Endothelial cell of umbilical vein (primary cell): Measurements from ENCODE around the gene CARD19. TPM values are rescaled to one million over a fixed set of nuclear protein-coding genes. Genes with fewer than 3 reads are reported as not detected.

Experiments
- BruUV-seq: library from RNA; stranded (reverse); fragments of 400-500 nt; replicated peaks from 2 replicates; lab custom pipeline; 2021; lab: Mats Ljungman, UMichigan
- CTCF ChIA-PET: fragments of 300-600, 350-600 bp; sonication (Branson Sonifier 250); formaldehyde crosslinking; loops from one replicate; lab custom pipeline; 2021; ENCODE audit warnings: antibody characterized with exemption, inconsistent platforms; lab: Charles Lee
- POLR2A ChIA-PET: fragments of 300-600, 350-600 bp; sonication (Branson Sonifier 250); formaldehyde crosslinking; loops from one replicate; lab custom pipeline; 2021; ENCODE audit warnings: antibody characterized with exemption, inconsistent platforms; lab: Charles Lee
- DNase-seq: peaks from one replicate; pipeline ENCODE4 v3.0.0-alpha.2; 2011; ENCODE audit warnings: low read depth, low spot score
- FAIRE-seq: peaks from 2 replicates; lab custom pipeline; 2011; peaks lifted over from hg19 to GRCh38; lab: Jason Lieb, UNC
- H2AFZ ChIP-seq: 2 replicates; pipeline ENCODE4 v1.6.0; 2012; ENCODE audit warnings: low read depth, low read length, control low read depth, inconsistent platforms
- H3K27ac ChIP-seq: 2 replicates; pipeline ENCODE4 v1.5.1; 2011; ENCODE audit warnings: low read depth, mild to moderate bottlenecking, control low read depth, low read length, moderate library complexity; ENCODE audit not compliant: insufficient read depth
- H3K27me3 ChIP-seq, 2 experiments: 2 replicates each; pipeline versions ENCODE4 v1.6.0 to v1.6.1; 2011; ENCODE audit warnings: low read length in 2 of 2, mixed read lengths in 1 of 2; ENCODE audit not compliant: control insufficient read depth in 2 of 2, insufficient read depth in 2 of 2
- H3K36me3 ChIP-seq, 2 experiments: 2 replicates in 1 of 2; 3 replicates in 1 of 2; pipeline ENCODE4 v1.5.1; 2011; ENCODE audit warnings: low read length in 2 of 2, mild to moderate bottlenecking in 1 of 2, moderate library complexity in 1 of 2; ENCODE audit not compliant: control insufficient read depth in 2 of 2, insufficient read depth in 2 of 2; ENCODE audit errors: extremely low read depth in 1 of 2
- H3K4me1 ChIP-seq: 3 replicates; pipeline ENCODE4 v1.5.1; 2011; ENCODE audit warnings: mild to moderate bottlenecking, low read length; ENCODE audit not compliant: control insufficient read depth, insufficient read depth; ENCODE audit errors: extremely low read depth
- H3K4me2 ChIP-seq: 2 replicates; pipeline ENCODE4 v1.6.1; 2011; ENCODE audit warnings: low read length, control low read depth, mixed read lengths; ENCODE audit not compliant: insufficient read depth
- H3K4me3 ChIP-seq, 3 experiments: fragments of 200-600 bp in 1 of 3; sonication (generic), shearing (Covaris generic) in 1 of 3; replicated peaks in 1 of 3; 2 replicates each; pipeline ENCODE4 v1.5.1; 2011 to 2016; ENCODE audit warnings: control low read depth in 3 of 3, low read length in 3 of 3, mild to moderate bottlenecking in 2 of 3, inconsistent platforms in 1 of 3, low read depth in 1 of 3, moderate library complexity in 1 of 3; ENCODE audit not compliant: insufficient read depth in 1 of 3
- H3K79me2 ChIP-seq: 2 replicates; pipeline ENCODE4 v1.6.0; 2012; ENCODE audit warnings: low read length, inconsistent platforms; ENCODE audit not compliant: control insufficient read depth, insufficient read depth
- H3K9ac ChIP-seq: replicated peaks from 2 replicates; pipeline ENCODE3; 2011; ENCODE audit warnings: low read length, control low read depth; ENCODE audit not compliant: insufficient read depth; ENCODE audit errors: extremely low read depth
- H3K9me1 ChIP-seq: replicated peaks from 3 replicates; pipeline ENCODE4 v1.6.0; 2011; ENCODE audit warnings: mild to moderate bottlenecking, low read length; ENCODE audit not compliant: control insufficient read depth, insufficient read depth; ENCODE audit errors: extremely low read depth
- H3K9me3 ChIP-seq: replicated peaks from 2 replicates; pipeline ENCODE4 v1.5.1; 2012; ENCODE audit warnings: low read length, inconsistent platforms; ENCODE audit not compliant: control insufficient read depth, insufficient read depth
- H4K20me1 ChIP-seq: replicated peaks from 2 replicates; pipeline ENCODE3; 2011; ENCODE audit warnings: mild to moderate bottlenecking, low read length; ENCODE audit not compliant: control insufficient read depth, insufficient read depth; ENCODE audit errors: extremely low read depth
- CTCF ChIP-seq, 2 donors: IDR thresholded peaks; 1 replicate in 1 of 2; 2 replicates in 1 of 2; pipeline ENCODE4 v1.5.1; 2011; ENCODE audit warnings: low read length in 2 of 2, mild to moderate bottlenecking in 2 of 2, moderate library complexity in 2 of 2, control low read depth in 1 of 2, inconsistent platforms in 1 of 2, low read depth in 1 of 2; ENCODE audit not compliant: insufficient read depth in 1 of 2; ENCODE audit errors: extremely low read depth in 1 of 2
- EZH2 ChIP-seq: IDR thresholded peaks from 2 replicates; pipeline ENCODE4 v1.6.1; 2012; ENCODE audit warnings: borderline replicate concordance, low read depth, mild to moderate bottlenecking, moderate library complexity, low read length, inconsistent platforms; ENCODE audit not compliant: severe bottlenecking
- FOS ChIP-seq: IDR thresholded peaks from 2 replicates; pipeline ENCODE4 v1.6.1; 2011; ENCODE audit warnings: mild to moderate bottlenecking, low read length, moderate library complexity, borderline replicate concordance; ENCODE audit not compliant: insufficient read depth
- GATA2 ChIP-seq: IDR thresholded peaks from 2 replicates; pipeline ENCODE4 v1.7.0; 2011; ENCODE audit warnings: low read depth, mild to moderate bottlenecking, moderate library complexity, mixed read lengths, low read length; ENCODE audit not compliant: insufficient read length, insufficient read depth
- JUN ChIP-seq: IDR thresholded peaks from 2 replicates; pipeline ENCODE4 v1.6.1; 2011; ENCODE audit warnings: borderline replicate concordance, low read depth; ENCODE audit not compliant: insufficient read length, insufficient read depth
- POLR2A ChIP-seq: IDR thresholded peaks from 2 replicates; pipeline ENCODE4 v1.6.1; 2012; ENCODE audit warnings: low read depth, mild to moderate bottlenecking, control low read depth, low read length
- POLR2AphosphoS5 ChIP-seq: IDR thresholded peaks from 2 replicates; pipeline ENCODE4 v1.6.1; 2012; ENCODE audit warnings: low read depth, mild to moderate bottlenecking, control low read depth, low read length, moderate library complexity; ENCODE audit not compliant: insufficient read depth
- dilution Hi-C: fragments of 300-500 bp; cut with MboI; formaldehyde crosslinking; loops from one replicate; pipeline ENCODE4 v1.15.0; 2019; ENCODE audit warnings: low sequenced_read_pairs; ENCODE audit not compliant: extremely low pct_ligation_motif_present
- intact Hi-C: fragments of 100-400 bp; cut with micrococcal nuclease; formaldehyde crosslinking; loops from one replicate; pipeline ENCODE4 v1.10.0; 2022
- polyA plus RNA-seq, 4 experiments: library from polyadenylated mRNA; depleted of rRNA in 3 of 4; stranded (reverse) in 3 of 4; unstranded in 1 of 4; fragments of >200 nt; gene quantifications; 2 replicates each; pipeline versions ENCODE4 v1.2.1 to v1.2.3, GENCODE V29; 2011 to 2012; ENCODE audit warnings: missing spikeins in 1 of 4
- total RNA-seq: library from RNA; stranded (reverse); gene quantifications from 2 replicates; pipeline ENCODE4 v1.2.3, GENCODE V29; 2021

The CARD19 gene
- total and polyA plus RNA-seq, 2 donors (not counting 3 experiments of a cell fraction or from before 2014, with no cell fraction given): 45.7 to 148 TPM

DNA sequence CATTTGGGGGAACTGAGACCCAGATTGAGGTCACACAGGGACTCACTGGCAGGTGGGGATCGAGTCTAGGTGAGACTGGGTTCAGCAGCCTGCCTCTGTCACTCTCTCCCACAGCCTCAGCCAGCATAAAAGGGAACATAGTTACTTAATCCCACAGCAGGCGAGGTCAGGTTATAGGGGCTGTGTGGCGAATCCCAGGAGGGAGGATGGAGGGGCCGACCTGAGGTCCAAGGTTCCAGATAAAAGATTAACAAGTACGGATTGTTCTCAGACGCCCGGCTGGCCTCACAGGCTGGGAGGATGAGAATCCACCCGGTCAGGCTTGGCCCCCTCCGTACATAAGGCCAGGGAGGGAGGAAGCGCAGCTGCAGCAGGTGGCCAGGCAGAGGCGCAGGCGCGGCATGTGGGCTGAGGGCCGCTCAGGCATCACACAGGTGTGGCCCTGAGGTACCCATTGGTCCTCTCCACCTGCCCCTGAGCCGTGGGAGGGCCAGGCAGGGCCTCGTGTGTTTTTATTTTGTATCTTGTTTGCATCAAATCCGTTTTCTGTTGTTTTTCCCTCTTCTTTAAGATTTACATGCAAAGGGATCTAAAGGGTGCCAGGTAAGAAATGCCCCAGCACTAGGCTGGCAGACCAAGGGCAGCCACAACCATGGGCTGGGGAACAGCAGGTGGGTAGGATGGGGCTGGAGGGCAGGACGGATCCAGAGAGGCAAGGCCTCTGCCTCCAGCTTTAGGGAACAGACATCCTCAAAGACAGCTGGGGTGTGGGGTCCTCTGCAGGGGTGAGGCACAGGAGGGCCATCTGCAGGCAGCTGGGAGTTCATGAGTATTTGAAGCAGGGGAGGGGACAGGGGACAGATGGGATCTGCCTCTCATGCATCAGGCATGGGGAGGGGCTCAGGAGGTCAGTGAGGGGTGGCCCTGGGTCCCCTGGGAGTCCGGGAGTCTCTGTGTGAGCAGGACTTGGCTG lies 33.9 kb upstream of the CARD19 start:
- DNase-seq (no peak), FAIRE-seq (no peak)
- H2AFZ ChIP-seq: no peak overlapping the region
- no peaks in the 10 kb centered on the region for H3K4me1 ChIP-seq
- dilution Hi-C loops: no loop called here
- H3K9me1 ChIP-seq: no peaks in the 10 kb centered on the region
- no peaks in the 10 kb centered on the region for H3K36me3 ChIP-seq
- no peak overlapping the region for H3K4me2 ChIP-seq
- no peaks in the 10 kb centered on the region for H3K79me2 ChIP-seq
- CTCF ChIA-PET: no interaction called here
- H3K27me3 ChIP-seq: peaks cover 0 to 2% of the 10 kb centered on the region in 2 experiments
- BruUV-seq: no TSS peak
- H3K4me3 ChIP-seq: no peak overlapping the region
- no peaks in the 10 kb centered on the region for H3K9me3 ChIP-seq
- H4K20me1 ChIP-seq: no peaks in the 10 kb centered on the region
- H3K27ac ChIP-seq: no peak overlapping the region
- H3K9ac ChIP-seq: no peak overlapping the region
- no peak for TF ChIP-seq CTCF (IDR thresholded peaks at IDR 0.05; ENCODE audit: extremely low read depth in 1 of 2, insufficient read depth in 1 of 2, low read depth in 1 of 2, low read length in 2 of 2)
- POLR2A ChIA-PET: no interaction called here
- intact Hi-C loops: no loop called here

DNA sequence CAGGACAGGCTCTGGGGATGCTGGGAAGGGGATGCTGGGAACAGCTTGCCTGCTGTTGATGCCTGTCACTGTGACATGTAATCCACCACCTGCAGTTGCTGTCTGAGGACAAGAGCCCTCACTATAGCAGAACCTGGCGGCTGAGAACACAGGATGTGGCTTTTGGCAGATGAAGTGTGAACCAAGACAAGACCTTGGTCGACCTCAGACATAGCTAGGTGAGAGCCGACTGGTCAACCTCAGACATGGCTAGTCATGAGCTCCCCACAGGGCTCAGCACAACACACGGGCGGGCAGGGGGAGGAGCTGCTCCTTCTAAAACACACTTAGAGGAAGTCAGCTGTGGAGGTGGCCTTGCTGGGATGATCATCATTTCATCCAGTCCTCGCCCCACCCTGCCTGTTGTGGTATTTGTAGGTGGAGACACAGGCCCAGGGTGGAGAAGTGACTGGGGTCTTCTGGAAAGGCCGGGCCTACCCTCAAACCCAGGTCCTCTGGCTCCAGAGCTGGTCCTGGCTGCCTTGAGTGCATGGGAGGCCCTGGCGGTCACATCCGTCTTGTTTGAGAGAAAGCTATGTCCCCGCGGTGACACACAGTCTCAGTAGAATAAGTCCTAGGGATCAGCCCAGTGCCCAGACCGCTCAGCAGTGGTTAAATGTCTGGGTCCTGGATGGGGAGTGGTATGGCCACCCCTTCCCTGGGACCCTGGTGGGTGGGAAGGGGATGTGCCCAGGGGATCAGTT lies 31.5 kb upstream of the CARD19 start:
- ChIA-PET POLR2A (no interaction called here), CTCF (interaction anchor here (1.7 kb wide), 1 partner anchor 17 kb away, joined by 5 read pairs; no protein-coding TSS in a partner anchor)
- H3K9ac ChIP-seq: no peak overlapping the region
- intact Hi-C loops: no loop called here
- H3K36me3 ChIP-seq: no peaks in the 10 kb centered on the region
- H3K9me1 ChIP-seq: no peaks in the 10 kb centered on the region
- H3K4me3 ChIP-seq: no peak overlapping the region
- no peaks in the 10 kb centered on the region for H4K20me1 ChIP-seq
- no peak overlapping the region for H2AFZ ChIP-seq
- H3K9me3 ChIP-seq: no peaks in the 10 kb centered on the region
- no TSS peak for BruUV-seq
- H3K27ac ChIP-seq: no peak overlapping the region
- peaks cover 0 to 5% of the 10 kb centered on the region in 2 experiments for H3K27me3 ChIP-seq
- TF ChIP-seq FOS (no peak), GATA2 (no peak), EZH2 (no peak), CTCF (IDR thresholded peaks at IDR 0.05; ENCODE audit: extremely low read depth in 1 of 2, insufficient read depth in 1 of 2, low read depth in 1 of 2, low read length in 2 of 2) (no peak), POLR2A (no peak), POLR2AphosphoS5 (no peak), JUN (no peak)
- no peak for FAIRE-seq
- DNase-seq: no peak
- H3K79me2 ChIP-seq: no peaks in the 10 kb centered on the region
- dilution Hi-C loops: no loop called here
- H3K4me1 ChIP-seq: no peaks in the 10 kb centered on the region
- H3K4me2 ChIP-seq: no peak overlapping the region
